BE2C (cell line): ENCODE measurements around the gene NECTIN1.

Source experiments
- DNase-seq: peaks from one replicate; pipeline ENCODE4 v3.0.0-alpha.2; 2020
- H3K27me3 ChIP-seq: fragments of 250-450 bp; sonication (Bioruptor Pico); 2 replicates; pipeline ENCODE4 v1.5.1; 2020; ENCODE audit warnings: mild to moderate bottlenecking
- H3K36me3 ChIP-seq: fragments of 250-450 bp; sonication (Bioruptor Pico); 2 replicates; pipeline ENCODE4 v1.5.1; 2020; ENCODE audit warnings: mild to moderate bottlenecking
- H3K4me1 ChIP-seq: fragments of 250-450 bp; sonication (Bioruptor Pico); 2 replicates; pipeline ENCODE4 v1.5.1; 2020
- H3K4me3 ChIP-seq: 2 replicates; pipeline ENCODE4 v1.5.1; 2011; ENCODE audit warnings: low read depth, low read length
- H3K9me3 ChIP-seq: fragments of 250-450 bp; sonication (Bioruptor Pico); 2 replicates; pipeline ENCODE4 v1.5.1; 2020
- CTCF ChIP-seq: IDR thresholded peaks from 2 replicates; pipeline ENCODE4 v1.5.1; 2012; ENCODE audit warnings: mild to moderate bottlenecking, low read depth, low read length

Gene NECTIN1

GRCh38 chr11:119661226-119661625, 67.8 kb downstream of the NECTIN1 start:
- DNase-seq = no peak
- H3K9me3 ChIP-seq = no peaks in the 10 kb centered on the region
- TF ChIP-seq CTCF = no peak
- H3K36me3 ChIP-seq = peaks cover 4% of the 10 kb centered on the region; the same call in 1 of the 2 replicates
- no peak overlapping the region for H3K4me3 ChIP-seq
- H3K4me1 ChIP-seq = no peaks in the 10 kb centered on the region
- H3K27me3 ChIP-seq = no peaks in the 10 kb centered on the region

- peaks cover 4% of the 10 kb centered on the region; the same call in 1 of the 2 replicates for H3K36me3 ChIP-seq
- no peak for DNase-seq
- no peak for TF ChIP-seq CTCF
- H3K9me3 ChIP-seq = no peaks in the 10 kb centered on the region
- no peaks in the 10 kb centered on the region for H3K4me1 ChIP-seq
- H3K4me3 ChIP-seq = no peak overlapping the region
- no peaks in the 10 kb centered on the region for H3K27me3 ChIP-seq
These were observed 68.9 kb downstream of the NECTIN1 start for GRCh38 chr11:119659971-119660723.

- Histone ChIP-seq H3K36me3 (no peaks in the 10 kb centered on the region), H3K4me3 (no peak overlapping the region), H3K9me3 (no peaks in the 10 kb centered on the region), H3K4me1 (peaks cover 10% of the 10 kb centered on the region), H3K27me3 (no peaks in the 10 kb centered on the region)
- DNase-seq = no peak
- TF ChIP-seq CTCF = no peak
These were observed 75.9 kb downstream of the NECTIN1 start for GRCh38 chr11:119652907-119653659.

- no peaks in the 10 kb centered on the region for H3K27me3 ChIP-seq
- no peaks in the 10 kb centered on the region for H3K9me3 ChIP-seq
- H3K36me3 ChIP-seq = no peaks in the 10 kb centered on the region
- H3K4me3 ChIP-seq = no peak overlapping the region
- TF ChIP-seq CTCF = no peak
- H3K4me1 ChIP-seq = peaks cover 10% of the 10 kb centered on the region
- DNase-seq = no peak
These were observed 77.0 kb downstream of the NECTIN1 start for GRCh38 chr11:119651802-119652584.

- no peak for DNase-seq
- no peak for TF ChIP-seq CTCF
- H3K9me3 ChIP-seq = no peaks in the 10 kb centered on the region
- peaks cover 10% of the 10 kb centered on the region for H3K4me1 ChIP-seq
- H3K27me3 ChIP-seq = no peaks in the 10 kb centered on the region
- no peak overlapping the region for H3K4me3 ChIP-seq
- no peaks in the 10 kb centered on the region for H3K36me3 ChIP-seq
These were observed 78.7 kb downstream of the NECTIN1 start for GRCh38 chr11:119650251-119650650.
